Ishikawa (cell line): ENCODE data around the gene THRB.

Experiments
- CEBPB ChIP-seq: IDR thresholded peaks from 2 replicates; pipeline ENCODE4 v1.6.1; 2012
- CREB1 ChIP-seq: IDR thresholded peaks from 2 replicates; pipeline ENCODE4 v1.6.1; 2012; ENCODE audit warnings: low read depth
- EGR1 ChIP-seq: IDR thresholded peaks from 2 replicates; pipeline ENCODE4 v1.6.1; 2012
- EP300 ChIP-seq: IDR thresholded peaks from 2 replicates; pipeline ENCODE4 v1.6.1; 2012; ENCODE audit warnings: borderline replicate concordance
- RAD21 ChIP-seq: IDR thresholded peaks from 2 replicates; pipeline ENCODE4 v1.6.1; 2012; ENCODE audit warnings: low read depth
- TAF1 ChIP-seq: IDR thresholded peaks from 2 replicates; pipeline ENCODE4 v1.6.1; 2012; ENCODE audit warnings: low read depth, mild to moderate bottlenecking
- TCF12 ChIP-seq: IDR thresholded peaks from 2 replicates; pipeline ENCODE4 v1.6.1; 2012; ENCODE audit warnings: low read depth

DNA sequence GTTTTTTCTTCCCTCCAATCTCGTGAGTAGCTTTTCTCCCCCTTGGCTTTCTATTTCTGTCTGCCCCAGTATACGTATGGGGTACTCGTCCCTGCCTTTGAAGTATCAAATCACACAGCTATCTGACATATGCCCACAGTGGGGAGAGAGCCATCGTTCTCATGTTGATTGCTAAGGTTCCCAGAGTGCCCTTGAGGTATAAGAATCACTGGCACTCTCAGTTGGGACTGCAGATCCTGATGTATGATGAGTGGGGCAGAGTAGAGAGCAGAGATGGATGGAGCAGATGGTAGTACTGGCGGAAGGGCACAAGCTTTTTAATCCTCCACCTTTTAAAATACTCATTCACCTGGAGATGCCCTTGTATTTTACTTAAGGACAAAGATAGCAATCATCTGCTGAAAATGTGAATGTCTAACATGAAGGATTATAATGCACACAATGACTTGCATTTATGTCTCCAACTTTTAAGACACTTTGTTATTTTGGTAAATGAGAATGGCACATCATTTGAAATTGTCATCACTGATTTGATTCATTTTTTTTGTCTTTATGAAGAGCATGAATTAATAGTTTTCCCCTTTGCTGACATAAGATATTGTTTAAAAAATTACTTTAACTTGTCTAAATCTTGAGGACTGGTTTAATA is 310.0 kb downstream of the THRB start:
- TF ChIP-seq EP300 = no peak
- TF ChIP-seq TCF12 = no peak
- no peak for TF ChIP-seq CEBPB
- no peak for TF ChIP-seq TAF1
- no peak for TF ChIP-seq RAD21
- TF ChIP-seq CREB1 = no peak
- no peak for TF ChIP-seq EGR1
